ENCODE results near the gene CLDN6. TPM values are rescaled to one million over a fixed set of nuclear protein-coding genes. Genes with fewer than 3 reads are reported as not detected.

CLDN6 gene
- total RNA-seq, 6 experiments from 2014 or later, result 2.9 TPM; not detected in 5

- no peaks in the 10 kb centered on the region for H3K9me3 ChIP-seq
- DNase-seq (no peak), ATAC-seq (no peak)
- intact Hi-C loops (cut with DNase I), result no loop called here
- peak overlapping the region in 1 of 3 donors; percentile 56 for H3K4me3 ChIP-seq
- WGBS (ENCODE audit: insufficient coverage, low coverage, low lambda C conversion rate, missing lambda C conversion rate), result 80% methylated on average over 1 of the region's 6 CpGs
- TF ChIP-seq POLR2A (IDR thresholded peaks at IDR 0.05) (no peak), CTCF (IDR thresholded peaks at IDR 0.05) (no peak)
- H3K4me1 ChIP-seq, result peaks cover 0 to 7% (median 0%) of the 10 kb centered on the region in 4 donors
- no peak overlapping the region for H3K27ac ChIP-seq
- peaks cover 4 to 11% of the 10 kb centered on the region in 2 donors for H3K27me3 ChIP-seq
- H3K36me3 ChIP-seq, result no peaks in the 10 kb centered on the region
Observed at GRCh38 chr16:2970563-2970962, 47.4 kb downstream of the CLDN6 start.

- DNase-seq (peak in 2 of 3 donors; percentile 63 to 69), ATAC-seq (peak; percentile 6 to 34 (median 14))
- TF ChIP-seq POLR2A (IDR thresholded peaks at IDR 0.05), result no peak
- TF ChIP-seq CTCF (IDR thresholded peaks at IDR 0.05), result peak; percentile 12 to 36 (median 19)
- H3K4me1 ChIP-seq, result peaks cover 0 to 8% (median 0%) of the 10 kb centered on the region in 4 donors
- peak overlapping the region; percentile 51 to 65 (median 56) for H3K4me3 ChIP-seq
- peak overlapping the region in 1 of 3 donors; percentile 33 for H3K27ac ChIP-seq
- no peaks in the 10 kb centered on the region for H3K9me3 ChIP-seq
- no peaks in the 10 kb centered on the region for H3K36me3 ChIP-seq
- H3K27me3 ChIP-seq, result peaks cover 4 to 12% of the 10 kb centered on the region in 2 donors
- intact Hi-C loops (cut with DNase I), result no loop called here
- WGBS (ENCODE audit: insufficient coverage, low coverage, low lambda C conversion rate, missing lambda C conversion rate), result 20% methylated on average over 7 of the region's 83 CpGs
Observed at GRCh38 chr16:2969545-2970521, 48.1 kb downstream of the CLDN6 start.

- Histone ChIP-seq H3K9me3 (no peaks in the 10 kb centered on the region), H3K27me3 (peaks cover 7 to 21% of the 10 kb centered on the region in 2 donors), H3K36me3 (no peaks in the 10 kb centered on the region), H3K27ac (peak within 1 kb of the TSS in 1 of 3 donors; percentile 33), H3K4me1 (peaks cover 0 to 16% (median 4%) of the 10 kb centered on the region in 4 donors), H3K4me3 (peak within 1 kb of the TSS; percentile 51 to 65 (median 56))
- WGBS (ENCODE audit: insufficient coverage, low coverage, low lambda C conversion rate, missing lambda C conversion rate), result 0% methylated on average over 8 of the region's 98 CpGs
- DNase-seq (peak; percentile 90 to 91 (median 91)), ATAC-seq (peak; percentile 89 to 95 (median 92))
- TF ChIP-seq POLR2A (IDR thresholded peaks at IDR 0.05) (peak; percentile 80), CTCF (IDR thresholded peaks at IDR 0.05) (no peak)
- intact Hi-C loops (cut with DNase I), result no loop called here
Observed at GRCh38 chr16:2968738-2969544, 49.0 kb downstream of the CLDN6 start, which contains the start of gene PAQR4. PAQR4 (plus strand) TSS chr16:2969348; CDS start chr16:2969675, 327 bp downstream.

- 23% methylated on average over 10 of the region's 18 CpGs for WGBS (ENCODE audit: insufficient coverage, low coverage, low lambda C conversion rate, missing lambda C conversion rate)
- no peak for DNase-seq
- TF ChIP-seq POLR2A (IDR thresholded peaks at IDR 0.05) (no peak), CTCF (IDR thresholded peaks at IDR 0.05) (no peak)
- Histone ChIP-seq H3K27me3 (peaks cover 7 to 26% of the 10 kb centered on the region in 2 donors), H3K27ac (no peak overlapping the region), H3K4me1 (peaks cover 0 to 18% (median 5%) of the 10 kb centered on the region in 4 donors), H3K9me3 (no peaks in the 10 kb centered on the region), H3K36me3 (no peaks in the 10 kb centered on the region), H3K4me3 (peak overlapping the region; percentile 51 to 65 (median 56))
- no peak for ATAC-seq
- intact Hi-C loops (cut with DNase I), result no loop called here
Observed at GRCh38 chr16:2968368-2968737, 49.6 kb downstream of the CLDN6 start.

All from right lobe of liver (tissue), 6 donors.